KMS-11 (cell line): Measurements from ENCODE around the gene CDCP2.

Source experiments
- H2AFZ ChIP-seq: fragments of 200-600 bp; sonication (generic); 2 replicates; pipeline ENCODE4 v1.6.1; 2016; ENCODE audit warnings: antibody characterized with exemption, mixed run types, low read depth
- H3K27ac ChIP-seq: fragments of 200-600 bp; sonication (generic); 2 replicates; pipeline ENCODE4 v1.6.1; 2016; ENCODE audit warnings: mild to moderate bottlenecking, mixed run types
- H3K27me3 ChIP-seq: fragments of 200-600 bp; sonication (generic); 2 replicates; pipeline ENCODE4 v1.6.1; 2017; ENCODE audit warnings: mild to moderate bottlenecking, low read depth, mixed run types, moderate library complexity; ENCODE audit not compliant: insufficient read depth
- H3K36me3 ChIP-seq: fragments of 200-600 bp; sonication (generic); 2 replicates; pipeline ENCODE4 v1.6.1; 2017; ENCODE audit warnings: mild to moderate bottlenecking, mixed run types; ENCODE audit not compliant: insufficient read depth
- H3K4me1 ChIP-seq: fragments of 200-600 bp; sonication (generic); 2 replicates; pipeline ENCODE4 v1.6.1; 2016; ENCODE audit warnings: mild to moderate bottlenecking, low read depth, mixed run types; ENCODE audit not compliant: poor library complexity, severe bottlenecking
- H3K4me2 ChIP-seq: fragments of 200-600 bp; sonication (generic); 2 replicates; pipeline ENCODE4 v1.7.0; 2016; ENCODE audit warnings: mild to moderate bottlenecking, mixed run types
- H3K4me3 ChIP-seq: fragments of 200-600 bp; sonication (generic); IDR thresholded peaks from 2 replicates; pipeline ENCODE4 v1.6.1; 2017; ENCODE audit warnings: low read depth, low read length, mixed read lengths; ENCODE audit not compliant: insufficient read depth
- H3K79me2 ChIP-seq: fragments of 200-600 bp; sonication (generic); 2 replicates; pipeline ENCODE4 v1.6.1; 2016; ENCODE audit warnings: low read depth, mixed run types; ENCODE audit not compliant: insufficient read depth
- H3K9ac ChIP-seq: fragments of 200-600 bp; sonication (generic); 2 replicates; pipeline ENCODE4 v1.6.1; 2016; ENCODE audit warnings: mild to moderate bottlenecking, mixed run types
- H4K20me1 ChIP-seq: fragments of 200-600 bp; sonication (generic); 2 replicates; pipeline ENCODE4 v1.6.1; 2016; ENCODE audit warnings: mild to moderate bottlenecking, mixed run types; ENCODE audit not compliant: insufficient read depth
- TF ChIP-seq, protein P1 (sequence below): fragments of 200-600 bp; sonication (generic); conservative IDR thresholded peaks from 2 replicates; pipeline ENCODE4 v1.6.1; 2017; ENCODE audit warnings: low read depth, mild to moderate bottlenecking, antibody characterized with exemption, low read length, moderate library complexity, mixed read lengths

Gene CDCP2

DNA sequence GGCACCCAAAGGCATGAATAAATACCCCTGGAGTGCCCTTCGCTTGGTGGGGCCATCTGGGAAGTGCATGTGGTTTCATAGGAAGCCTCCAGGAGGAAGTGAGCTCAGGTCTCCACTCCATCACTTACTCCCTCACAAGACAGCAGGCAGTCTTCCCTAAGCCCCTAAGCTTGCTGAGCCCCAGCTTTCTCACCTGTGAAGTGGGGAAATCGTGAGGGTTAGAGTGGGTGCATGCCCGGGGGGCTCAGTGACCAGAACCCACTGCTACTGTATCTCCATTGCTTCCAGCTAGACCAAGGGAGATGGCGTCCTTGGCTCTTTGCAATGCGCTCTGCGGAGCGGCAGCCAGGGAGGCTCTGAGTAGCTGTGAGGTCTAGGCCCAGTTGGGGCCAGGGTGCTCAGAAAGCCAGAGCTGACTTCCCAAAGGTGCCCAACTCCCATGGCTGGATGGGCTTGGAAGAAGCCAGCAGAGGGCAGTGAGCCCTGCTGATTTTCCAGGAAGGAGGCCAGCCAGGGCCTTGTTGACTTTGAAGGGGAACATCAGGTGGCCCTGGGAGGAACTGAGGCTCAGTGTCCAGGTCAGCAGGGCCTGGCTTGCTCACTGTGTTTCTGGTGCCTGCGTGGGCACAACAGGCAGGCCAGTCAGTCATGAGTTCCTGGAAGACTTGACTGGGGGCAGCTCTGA is 27.3 kb downstream of the CDCP2 start:
- Histone ChIP-seq H3K4me2 (no peak overlapping the region), H3K36me3 (no peaks in the 10 kb centered on the region), H3K4me3 (no peak overlapping the region), H3K27ac (no peak overlapping the region), H3K79me2 (no peaks in the 10 kb centered on the region), H2AFZ (no peak overlapping the region), H3K4me1 (peaks cover 10% of the 10 kb centered on the region), H3K9ac (no peak overlapping the region), H3K27me3 (no peaks in the 10 kb centered on the region), H4K20me1 (no peaks in the 10 kb centered on the region)
- TF ChIP-seq, protein P1, sequence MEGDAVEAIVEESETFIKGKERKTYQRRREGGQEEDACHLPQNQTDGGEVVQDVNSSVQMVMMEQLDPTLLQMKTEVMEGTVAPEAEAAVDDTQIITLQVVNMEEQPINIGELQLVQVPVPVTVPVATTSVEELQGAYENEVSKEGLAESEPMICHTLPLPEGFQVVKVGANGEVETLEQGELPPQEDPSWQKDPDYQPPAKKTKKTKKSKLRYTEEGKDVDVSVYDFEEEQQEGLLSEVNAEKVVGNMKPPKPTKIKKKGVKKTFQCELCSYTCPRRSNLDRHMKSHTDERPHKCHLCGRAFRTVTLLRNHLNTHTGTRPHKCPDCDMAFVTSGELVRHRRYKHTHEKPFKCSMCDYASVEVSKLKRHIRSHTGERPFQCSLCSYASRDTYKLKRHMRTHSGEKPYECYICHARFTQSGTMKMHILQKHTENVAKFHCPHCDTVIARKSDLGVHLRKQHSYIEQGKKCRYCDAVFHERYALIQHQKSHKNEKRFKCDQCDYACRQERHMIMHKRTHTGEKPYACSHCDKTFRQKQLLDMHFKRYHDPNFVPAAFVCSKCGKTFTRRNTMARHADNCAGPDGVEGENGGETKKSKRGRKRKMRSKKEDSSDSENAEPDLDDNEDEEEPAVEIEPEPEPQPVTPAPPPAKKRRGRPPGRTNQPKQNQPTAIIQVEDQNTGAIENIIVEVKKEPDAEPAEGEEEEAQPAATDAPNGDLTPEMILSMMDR = no peak

DNA sequence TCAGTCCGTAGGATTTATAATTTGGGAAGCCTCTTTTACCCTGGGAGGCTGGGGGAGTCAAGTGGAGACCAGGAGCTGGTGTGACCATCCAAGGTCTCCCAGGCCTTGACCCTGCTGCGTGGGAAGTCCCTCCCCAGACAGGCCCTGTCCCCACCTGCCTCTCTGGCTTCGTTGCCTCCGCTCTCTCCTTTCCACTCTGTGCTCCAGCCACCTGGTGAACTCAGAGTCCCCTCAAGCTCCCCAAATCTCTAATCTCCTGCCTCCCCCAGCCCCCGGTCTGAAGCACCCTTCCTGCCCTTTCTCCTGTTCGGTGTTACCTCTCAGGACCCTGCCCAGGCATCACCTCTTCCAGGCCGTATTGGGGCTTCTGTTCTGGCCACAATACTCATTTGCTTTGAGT is 27.9 kb downstream of the CDCP2 start:
- H2AFZ ChIP-seq = no peak overlapping the region
- H3K27me3 ChIP-seq = no peaks in the 10 kb centered on the region
- TF ChIP-seq, protein P1 = no peak
- no peak overlapping the region for H3K9ac ChIP-seq
- H3K4me2 ChIP-seq = no peak overlapping the region
- no peak overlapping the region for H3K4me3 ChIP-seq
- H3K4me1 ChIP-seq = peaks cover 10% of the 10 kb centered on the region
- H3K79me2 ChIP-seq = no peaks in the 10 kb centered on the region
- H3K27ac ChIP-seq = no peak overlapping the region
- no peaks in the 10 kb centered on the region for H3K36me3 ChIP-seq
- H4K20me1 ChIP-seq = no peaks in the 10 kb centered on the region

DNA sequence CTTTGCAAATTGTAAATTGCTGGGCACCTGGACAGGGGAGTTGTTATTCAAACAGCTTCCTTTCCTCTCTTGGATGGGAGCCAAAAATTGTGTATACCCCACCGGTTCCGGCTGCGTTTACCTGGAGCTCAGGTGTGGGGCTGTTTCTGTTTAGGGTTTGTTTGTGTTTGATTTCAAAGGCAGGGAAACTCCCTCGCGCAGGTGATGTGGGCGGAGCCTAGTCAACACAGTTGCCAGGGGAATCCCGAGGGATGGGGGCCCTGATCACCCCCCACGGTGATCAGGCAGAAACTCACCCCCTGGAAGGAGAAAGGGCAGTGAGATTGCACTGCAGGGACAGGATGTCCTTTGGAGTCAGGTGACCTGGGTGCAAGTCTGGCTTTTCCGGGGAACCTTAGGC is 28.3 kb downstream of the CDCP2 start:
- H4K20me1 ChIP-seq = no peaks in the 10 kb centered on the region
- H3K4me3 ChIP-seq = no peak overlapping the region
- H2AFZ ChIP-seq = no peak overlapping the region
- no peaks in the 10 kb centered on the region for H3K36me3 ChIP-seq
- H3K9ac ChIP-seq = no peak overlapping the region
- peaks cover 10% of the 10 kb centered on the region for H3K4me1 ChIP-seq
- TF ChIP-seq, protein P1 = no peak
- H3K27me3 ChIP-seq = no peaks in the 10 kb centered on the region
- no peaks in the 10 kb centered on the region for H3K79me2 ChIP-seq
- no peak overlapping the region for H3K27ac ChIP-seq
- no peak overlapping the region for H3K4me2 ChIP-seq

DNA sequence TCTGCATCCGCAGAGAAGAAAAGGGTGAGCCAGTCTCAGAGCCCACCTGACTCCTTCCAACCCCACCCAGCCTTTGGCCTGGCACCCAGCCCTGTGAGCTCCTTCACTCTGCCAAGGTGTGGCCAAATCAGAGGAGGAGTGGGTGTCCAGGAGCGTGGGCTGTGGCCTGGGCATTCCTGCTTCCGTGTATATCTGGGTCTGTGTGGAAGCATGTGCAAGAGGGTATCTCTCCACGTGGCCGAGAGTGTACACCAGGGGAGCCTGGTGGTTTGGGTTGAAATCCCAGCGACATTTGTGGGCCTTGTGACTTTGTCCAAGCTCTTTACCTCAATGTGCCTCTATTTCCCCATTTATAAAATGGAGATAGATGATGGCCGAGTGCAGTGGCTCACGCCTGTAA is 29.8 kb downstream of the CDCP2 start:
- Histone ChIP-seq H3K4me1 (peaks cover 10% of the 10 kb centered on the region), H3K36me3 (no peaks in the 10 kb centered on the region), H3K79me2 (no peaks in the 10 kb centered on the region), H3K27ac (no peak overlapping the region), H3K4me2 (no peak overlapping the region), H2AFZ (no peak overlapping the region), H3K4me3 (no peak overlapping the region), H3K9ac (no peak overlapping the region), H4K20me1 (no peaks in the 10 kb centered on the region), H3K27me3 (no peaks in the 10 kb centered on the region)
- TF ChIP-seq, protein P1 = no peak
